ENCODE results near the gene PEBP1. TPM values are rescaled to one million over a fixed set of nuclear protein-coding genes. Genes with fewer than 3 reads are reported as not detected.

PEBP1 gene
- total and polyA plus RNA-seq, 10 donors = 99.5 to 201 (median 143) TPM

DNA sequence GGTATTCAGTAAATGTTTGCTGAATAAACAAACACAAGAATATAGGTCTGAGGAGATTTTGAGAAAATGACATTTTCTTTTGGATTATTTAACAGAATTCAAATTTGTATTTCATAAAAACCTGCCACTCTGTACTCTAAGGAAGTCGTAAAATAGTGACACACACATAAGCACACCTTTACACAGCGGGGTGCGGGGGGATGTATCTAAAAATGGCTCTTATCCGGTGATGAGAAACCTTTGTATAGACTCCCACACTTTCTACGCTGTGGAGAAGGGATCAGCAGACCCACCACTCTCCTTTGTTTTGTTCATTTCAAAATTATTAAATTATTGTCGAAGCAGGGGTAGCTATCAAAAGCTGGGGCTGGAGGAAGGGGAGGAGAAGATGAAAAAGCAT, 58.0 kb downstream of the PEBP1 start:
- Histone ChIP-seq H3K4me1 (peaks cover 0 to 12% (median 1%) of the 10 kb centered on the region in 6 donors), H3K4me3 (no peak overlapping the region), H3K9me3 (no peaks in the 10 kb centered on the region), H3K27ac (no peak overlapping the region), H3K36me3 (peaks cover 4 to 89% (median 38%) of the 10 kb centered on the region in 6 donors), H3K27me3 (replicated peaks in 1 of 7) (no peaks in the 10 kb centered on the region)
- 90 to 98% (median 96%) methylated on average over 6 of the region's 6 CpGs for WGBS, 5 donors
- no peak for DNase-seq
- TF ChIP-seq POLR2A (IDR thresholded peaks at IDR 0.05) (no peak), POLR2AphosphoS5 (IDR thresholded peaks at IDR 0.05) (no peak)
- TF ChIP-seq, protein P1, sequence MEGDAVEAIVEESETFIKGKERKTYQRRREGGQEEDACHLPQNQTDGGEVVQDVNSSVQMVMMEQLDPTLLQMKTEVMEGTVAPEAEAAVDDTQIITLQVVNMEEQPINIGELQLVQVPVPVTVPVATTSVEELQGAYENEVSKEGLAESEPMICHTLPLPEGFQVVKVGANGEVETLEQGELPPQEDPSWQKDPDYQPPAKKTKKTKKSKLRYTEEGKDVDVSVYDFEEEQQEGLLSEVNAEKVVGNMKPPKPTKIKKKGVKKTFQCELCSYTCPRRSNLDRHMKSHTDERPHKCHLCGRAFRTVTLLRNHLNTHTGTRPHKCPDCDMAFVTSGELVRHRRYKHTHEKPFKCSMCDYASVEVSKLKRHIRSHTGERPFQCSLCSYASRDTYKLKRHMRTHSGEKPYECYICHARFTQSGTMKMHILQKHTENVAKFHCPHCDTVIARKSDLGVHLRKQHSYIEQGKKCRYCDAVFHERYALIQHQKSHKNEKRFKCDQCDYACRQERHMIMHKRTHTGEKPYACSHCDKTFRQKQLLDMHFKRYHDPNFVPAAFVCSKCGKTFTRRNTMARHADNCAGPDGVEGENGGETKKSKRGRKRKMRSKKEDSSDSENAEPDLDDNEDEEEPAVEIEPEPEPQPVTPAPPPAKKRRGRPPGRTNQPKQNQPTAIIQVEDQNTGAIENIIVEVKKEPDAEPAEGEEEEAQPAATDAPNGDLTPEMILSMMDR (IDR thresholded peaks at IDR 0.05 in 8 of 11, conservative IDR thresholded peaks at IDR 0.05 in 3 of 11) = no peak
- intact Hi-C loops (cut with DNase I; ENCODE audit: low total_unique reads) = no loop called here

Other genes with a start within 250 kb of the PEBP1 start
- under 1 TPM in 3 of 7 donors, not detected in 4; 0.03 to 0.09 (median 0.07) TPM for gene KSR2, start 167.1 kb upstream of the PEBP1 start, total RNA-seq
- gene KSR2, start 167.1 kb upstream of the PEBP1 start, polyA plus RNA-seq = under 1 TPM; under 0.01 to 0.02 (median under 0.01) TPM
- gene RFC5, start 119.4 kb upstream of the PEBP1 start, total RNA-seq = 10 to 100 TPM in 5 of 7 donors, 1 to 10 TPM in 2; 8.1 to 18.4 (median 12.6) TPM
- gene RFC5, start 119.4 kb upstream of the PEBP1 start, polyA plus RNA-seq = 10 to 100 TPM in 1 of 3 donors, 1 to 10 TPM in 2; 6.6 to 11.0 (median 9.1) TPM
- gene WSB2, start 74.9 kb upstream of the PEBP1 start, total RNA-seq = 10 to 100 TPM; 33.1 to 63.2 (median 48.9) TPM
- gene WSB2, start 74.9 kb upstream of the PEBP1 start, polyA plus RNA-seq = 10 to 100 TPM; 14.4 to 25.3 (median 18.6) TPM
- gene VSIG10, start 32.1 kb upstream of the PEBP1 start, total RNA-seq = 10 to 100 TPM; 11.6 to 22.9 (median 18.2) TPM
- 1 to 10 TPM; 4.9 to 7.0 (median 5.2) TPM for gene VSIG10, start 32.1 kb upstream of the PEBP1 start, polyA plus RNA-seq
- gene TAOK3, start 236.8 kb downstream of the PEBP1 start, total RNA-seq = 10 to 100 TPM; 53.9 to 80.8 (median 63.2) TPM
- gene TAOK3, start 236.8 kb downstream of the PEBP1 start, polyA plus RNA-seq = 10 to 100 TPM; 12.7 to 15.7 (median 13.1) TPM
- 10 to 100 TPM; 27.3 to 90.9 (median 29.9) TPM for gene SUDS3, start 240.4 kb downstream of the PEBP1 start, total RNA-seq
- 10 to 100 TPM in 2 of 3 donors, 1 to 10 TPM in 1; 8.3 to 14.3 (median 10.8) TPM for gene SUDS3, start 240.4 kb downstream of the PEBP1 start, polyA plus RNA-seq